Adrenal gland (tissue), 12 donors: ENCODE data around the gene PDE9A. TPM values are rescaled to one million over a fixed set of nuclear protein-coding genes. Genes with fewer than 3 reads are reported as not detected.

Experiments used
- DNase-seq, 7 donors: peaks; one replicate each; pipeline ENCODE4 v3.0.0-alpha.2; 2019 to 2020
- H3K27ac ChIP-seq, 5 donors: fragments of 200-600 bp; sonication (generic) in 4 of 5; 1 replicate in 3 of 5; 2 replicates in 2 of 5; pipeline versions ENCODE4 v1.5.1 to v1.8.0; 2016 to 2020; ENCODE audit warnings: mild to moderate bottlenecking in 1 of 5
- H3K27me3 ChIP-seq: fragments of 200-600 bp; 2 replicates; pipeline ENCODE4 v1.8.0; 2021
- H3K36me3 ChIP-seq, 2 donors: fragments of 200-600 bp; replicated peaks in 1 of 2; 1 replicate in 1 of 2; 2 replicates in 1 of 2; pipeline versions ENCODE4 v1.5.1 to v1.8.0; 2018 to 2022
- H3K4me1 ChIP-seq, 2 donors: fragments of 200-600 bp; replicated peaks in 1 of 2; 1 replicate in 1 of 2; 2 replicates in 1 of 2; pipeline versions ENCODE4 v1.5.1 to v1.8.0; 2018 to 2021
- H3K4me3 ChIP-seq, 4 donors: fragments of 200-600 bp; sonication (generic) in 3 of 4; one replicate each; pipeline ENCODE4 v1.5.1; 2016 to 2018
- H3K9me3 ChIP-seq, 3 donors: fragments of 200-600 bp; sonication (generic) in 1 of 3; replicated peaks in 1 of 3; 1 replicate in 2 of 3; 2 replicates in 1 of 3; pipeline versions ENCODE4 v1.5.1 to v1.8.0; 2016 to 2021
- CTCF ChIP-seq, 6 experiments: fragments of 450-650 bp in 4 of 6; fragments of 200-600 bp in 2 of 6; sonication (generic) in 1 of 6; IDR thresholded peaks; 1 replicate in 5 of 6; 2 replicates in 1 of 6; pipeline versions ENCODE4 v1.5.1 to v1.8.0; 2016 to 2021; ENCODE audit warnings: antibody characterized with exemption in 6 of 6, mild to moderate bottlenecking in 2 of 6, moderate library complexity in 1 of 6
- POLR2A ChIP-seq, 2 donors: fragments of 450-650 bp; IDR thresholded peaks; one replicate each; pipeline ENCODE4 v1.6.1; 2017; ENCODE audit warnings: antibody characterized with exemption in 2 of 2, mild to moderate bottlenecking in 2 of 2, moderate library complexity in 1 of 2
- WGBS, 4 donors: extraction: QIAGEN DNeasy Blood & Tissue Kit in 2 of 4; methylation state at CpG; one replicate each; pipeline versions ENCODE4 v1.1.5 to v1.1.7; 2013 to 2017; 5-methylcytosine and 5-hydroxymethylcytosine counted together
- intact Hi-C, 2 donors: fragments of 100-400 bp; cut with DNase I; formaldehyde crosslinking; loops; one replicate each; pipeline versions ENCODE4 v1.14.1 to v1.15.0; 2022 to 2023
- polyA plus RNA-seq, 3 donors: library from polyadenylated mRNA; stranded (reverse); fragments of 200-250 nt in 2 of 3; fragments of 350-450 nt in 1 of 3; fragmentation: Illumina TruSeq in 1 of 3; extraction: RNeasy Lipid Tissue Mini Kit (QIAGEN cat#74804) in 1 of 3; gene quantifications; one replicate each; pipeline ENCODE4 v1.2.3, GENCODE V29; 2013 to 2014
- total RNA-seq, 9 donors: library from RNA; depleted of rRNA in 4 of 9; stranded (reverse); fragments of >200 nt in 4 of 9; fragments of 120-200 nt in 1 of 9; fragmentation: NEBNext Ultra II Directional in 1 of 9; extraction: Animal tissue kit (Norgen Biotek cat#: 25700) in 1 of 9; gene quantifications; one replicate each; pipeline versions ENCODE4 v1.1.0 to v1.2.4, GENCODE V29; 2013 to 2023
- donor health status: healthy with polysubstance abuse.
- donor health status: Bipolar disorder and iron deficiency.
- donor health status: DM: yes; HTN: yes; CAD: no.
- donor health status: DM: no; HTN: no; CAD: no.
- donor health status: DM: no; HTN: no; CAD: no.
- donor health status: DM: yes; HTN: yes; CAD: no.

Gene PDE9A
- total and polyA plus RNA-seq, 12 donors, result 4.6 to 58.1 (median 19.5) TPM

GRCh38 chr21:42661688-42662429 lies 8.4 kb downstream of the PDE9A start:
- H3K4me1 ChIP-seq, result peaks cover 3 to 7% of the 10 kb centered on the region in 2 donors
- intact Hi-C loops, result no loop called here

GRCh38 chr21:42662430-42663199 lies 9.2 kb downstream of the PDE9A start:
- WGBS, 4 donors, result 93 to 97% (median 94%) methylated on average over 19 to 20 of the region's 20 CpGs

More at GRCh38 chr21:42661688-42662429, 8.4 kb downstream of the PDE9A start:
- TF ChIP-seq CTCF (IDR thresholded peaks at IDR 0.05) (no peak), POLR2A (IDR thresholded peaks at IDR 0.05) (no peak)
- H3K36me3 ChIP-seq, result no peaks in the 10 kb centered on the region
- 92 to 97% (median 95%) methylated on average over 25 of the region's 25 CpGs for WGBS, 4 donors
- no peak for DNase-seq
- no peaks in the 10 kb centered on the region for H3K27me3 ChIP-seq
- no peak overlapping the region for H3K4me3 ChIP-seq
- no peak overlapping the region for H3K27ac ChIP-seq
- no peaks in the 10 kb centered on the region for H3K9me3 ChIP-seq

GRCh38 chr21:42663200-42663750 lies 9.9 kb downstream of the PDE9A start:
- WGBS, 4 donors, result 93 to 98% (median 96%) methylated on average over 16 to 18 of the region's 18 CpGs

More at GRCh38 chr21:42662430-42663199, 9.2 kb downstream of the PDE9A start:
- Histone ChIP-seq H3K36me3 (no peaks in the 10 kb centered on the region), H3K9me3 (no peaks in the 10 kb centered on the region), H3K27ac (no peak overlapping the region), H3K27me3 (no peaks in the 10 kb centered on the region), H3K4me1 (peaks cover 3 to 9% of the 10 kb centered on the region in 2 donors), H3K4me3 (no peak overlapping the region)
- DNase-seq, result no peak
- intact Hi-C loops, result no loop called here
- TF ChIP-seq CTCF (IDR thresholded peaks at IDR 0.05) (no peak), POLR2A (IDR thresholded peaks at IDR 0.05) (no peak)

More at GRCh38 chr21:42663200-42663750, 9.9 kb downstream of the PDE9A start:
- H3K4me3 ChIP-seq, result no peak overlapping the region
- no peak overlapping the region for H3K27ac ChIP-seq
- no peaks in the 10 kb centered on the region for H3K27me3 ChIP-seq
- no peaks in the 10 kb centered on the region for H3K9me3 ChIP-seq
- peaks cover 3 to 9% of the 10 kb centered on the region in 2 donors for H3K4me1 ChIP-seq
- DNase-seq, result no peak
- TF ChIP-seq POLR2A (IDR thresholded peaks at IDR 0.05), result no peak
- no peak for TF ChIP-seq CTCF (IDR thresholded peaks at IDR 0.05)
- no peaks in the 10 kb centered on the region for H3K36me3 ChIP-seq
- intact Hi-C loops, result no loop called here
